Ecto neural progenitor cell (in vitro differentiated cells): Measurements from ENCODE around the gene GAP43.

ENCODE experiments used
- DNase-seq: peaks from one replicate; pipeline ENCODE4 v3.0.0-alpha.2; 2018; ENCODE audit warnings: low spot score

Gene GAP43

DNA sequence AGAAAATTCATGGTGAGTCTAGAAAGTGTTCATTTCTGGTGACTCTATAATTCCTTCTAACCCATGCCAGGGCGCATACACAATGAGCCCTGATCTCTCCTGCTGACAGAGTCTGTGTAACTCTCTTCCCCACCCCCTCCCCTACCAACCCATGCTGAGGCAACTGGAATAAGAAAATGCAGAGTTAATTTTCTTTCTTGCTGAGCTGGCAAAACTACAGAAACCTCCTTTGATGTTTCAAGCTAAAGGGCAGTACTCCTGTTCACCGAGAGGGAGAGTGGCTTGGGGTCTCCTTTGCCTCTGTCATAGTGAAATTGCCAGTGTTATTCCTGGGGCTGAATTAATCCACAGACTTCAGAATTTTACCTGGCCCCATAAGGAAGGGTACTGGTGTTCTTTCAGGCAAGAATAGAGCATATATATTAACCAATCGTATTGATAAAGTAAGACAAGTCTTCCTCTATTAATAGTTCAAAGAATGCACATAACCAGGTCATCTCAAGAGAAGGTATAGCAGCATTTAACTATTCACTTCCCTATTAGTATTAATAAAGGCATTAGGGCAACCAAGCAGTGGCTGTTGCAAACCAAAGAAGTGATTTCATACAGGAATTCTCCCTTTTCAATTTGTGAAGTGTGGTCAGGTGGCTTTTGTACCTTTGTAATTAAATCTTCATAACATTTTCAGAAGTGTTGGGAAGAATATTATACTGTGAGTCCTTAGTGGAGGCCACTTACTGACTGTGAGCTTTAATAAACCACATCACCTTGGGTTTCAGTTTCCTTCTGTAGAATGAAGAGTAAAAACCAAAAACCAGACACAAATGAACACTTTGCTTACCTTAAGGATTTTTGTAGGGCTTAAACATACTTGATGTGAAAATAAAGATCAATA lies 4.1 kb downstream of the GAP43 start:
- DNase-seq, result no peak

DNA sequence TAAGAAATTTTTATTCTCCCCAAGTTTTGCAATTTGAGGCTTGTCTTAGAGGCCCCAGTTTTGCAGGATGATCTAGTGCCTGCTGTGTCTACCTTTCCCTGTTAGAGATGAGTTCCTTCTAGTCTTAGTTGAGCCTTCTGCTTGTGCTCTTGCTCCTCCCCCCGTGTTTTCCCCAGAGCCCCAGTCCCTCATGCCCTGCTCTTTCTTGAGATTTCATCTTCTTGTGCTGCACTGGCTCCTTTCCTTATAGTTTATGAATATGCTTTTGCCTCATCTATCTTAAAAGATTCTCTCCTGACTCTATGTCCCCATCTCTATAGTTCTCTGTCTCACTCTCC lies 4.7 kb downstream of the GAP43 start:
- DNase-seq, result no peak

DNA sequence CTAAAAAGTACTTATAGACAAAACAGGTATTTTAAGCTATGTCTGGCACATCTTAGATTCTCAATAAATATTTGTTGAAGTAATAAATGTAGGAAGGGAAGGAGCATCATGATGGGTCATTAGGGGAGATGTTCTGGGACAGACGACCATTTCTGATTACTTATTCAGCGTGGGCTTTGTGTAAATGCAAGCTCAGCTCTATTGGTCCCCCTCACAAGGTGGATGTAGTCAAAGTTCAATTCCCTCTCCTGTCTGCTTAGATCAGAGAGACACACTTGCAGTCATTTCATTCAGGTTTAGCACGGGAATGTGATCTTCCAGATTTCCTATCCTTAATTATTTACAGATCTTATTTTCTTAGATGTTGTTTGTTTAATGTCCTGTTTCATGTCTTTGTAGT lies 7.5 kb downstream of the GAP43 start:
- DNase-seq, result no peak

DNA sequence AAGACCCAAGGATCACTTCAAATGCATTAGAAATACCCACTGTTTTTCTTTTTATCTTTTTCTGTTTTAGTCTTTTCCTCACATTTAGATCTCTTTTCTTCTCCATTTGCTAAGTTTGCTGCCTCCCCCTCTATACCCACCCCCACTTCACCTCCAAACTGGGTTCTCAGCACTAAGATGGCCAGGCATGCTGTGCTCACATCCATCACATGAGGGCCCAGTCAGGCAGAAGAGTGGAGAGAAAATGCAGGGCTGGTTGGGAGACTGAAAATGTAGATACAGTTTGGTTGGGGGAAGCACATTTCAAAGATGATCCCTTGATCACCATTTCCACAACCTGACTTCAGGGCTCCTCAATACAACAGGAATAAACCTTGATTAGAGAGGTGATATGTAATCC lies 8.7 kb downstream of the GAP43 start:
- no peak for DNase-seq

DNA sequence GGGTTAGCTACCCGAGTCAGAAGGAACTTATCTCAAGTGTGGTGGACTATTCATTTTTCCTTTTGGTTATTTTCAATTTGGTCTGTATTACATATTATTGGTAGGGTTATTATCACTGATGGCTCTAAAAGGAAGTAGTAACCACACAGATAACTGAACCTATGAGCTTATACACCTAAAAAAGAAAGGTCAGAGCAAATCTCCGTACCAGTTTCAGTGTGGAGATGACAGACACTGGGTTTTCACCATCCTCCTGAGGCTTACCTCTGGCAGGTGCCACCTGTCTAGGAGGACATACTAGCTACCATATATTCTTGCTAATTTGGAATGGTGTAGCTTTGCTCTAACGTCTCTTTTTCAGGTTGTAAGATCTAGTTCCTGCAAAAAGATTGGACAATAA lies 10.2 kb downstream of the GAP43 start:
- DNase-seq, result no peak

DNA sequence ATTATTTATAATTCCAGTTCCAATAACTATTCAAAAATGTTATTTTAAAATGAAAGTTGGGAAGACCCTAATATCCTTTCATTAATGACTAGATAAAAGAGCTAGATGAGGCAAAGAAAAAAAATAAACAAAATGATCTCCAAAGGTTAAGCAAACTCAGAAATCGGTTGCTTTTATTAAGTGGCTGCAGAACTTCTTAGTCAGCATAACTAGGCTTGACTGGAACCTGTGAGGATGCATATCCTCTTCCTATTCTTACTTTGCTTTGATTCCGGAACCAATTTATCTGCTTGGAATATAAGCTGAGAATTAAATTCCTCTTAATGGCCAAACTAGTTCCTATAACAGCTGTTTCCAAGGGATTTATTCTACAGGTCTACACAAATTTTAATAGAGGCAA lies 10.7 kb downstream of the GAP43 start:
- no peak for DNase-seq

DNA sequence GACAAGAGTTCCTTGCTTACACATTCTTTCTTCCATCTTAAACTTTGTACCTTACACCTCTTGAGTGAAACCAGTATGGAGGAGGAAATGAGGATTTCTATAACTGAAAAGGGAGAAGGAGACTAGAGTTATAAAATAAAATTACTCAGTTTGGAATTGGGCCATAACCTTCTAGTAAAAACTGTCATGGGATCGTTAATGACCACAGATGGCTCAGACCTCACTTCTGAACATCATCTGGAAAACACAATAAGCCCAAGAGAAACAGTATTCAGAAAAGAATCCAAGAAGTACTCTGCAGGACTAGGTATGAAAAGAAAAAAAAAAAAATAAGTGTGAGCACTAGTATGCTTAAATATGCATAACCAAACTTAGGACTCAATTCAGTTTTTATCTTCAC lies 12.1 kb downstream of the GAP43 start:
- DNase-seq, result no peak

DNA sequence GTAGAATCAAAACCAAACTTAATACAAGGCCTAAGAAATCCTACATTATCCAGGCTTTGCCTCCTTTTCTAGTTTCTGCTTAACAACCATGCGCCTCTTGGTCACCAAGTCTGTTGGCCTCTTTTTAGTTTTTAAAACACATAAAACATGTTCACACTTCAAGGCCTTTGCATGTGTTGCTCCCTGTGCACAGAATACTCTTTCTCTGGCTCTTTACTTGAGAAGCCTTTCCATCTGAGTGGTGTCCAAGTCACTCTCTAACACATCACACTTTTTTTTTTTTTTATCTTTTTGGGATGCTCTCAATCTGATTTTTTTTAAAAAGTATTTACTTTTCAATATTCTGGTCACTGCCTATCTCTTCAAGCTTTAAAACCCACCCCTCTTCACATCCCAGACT lies 14.9 kb downstream of the GAP43 start:
- no peak for DNase-seq

DNA sequence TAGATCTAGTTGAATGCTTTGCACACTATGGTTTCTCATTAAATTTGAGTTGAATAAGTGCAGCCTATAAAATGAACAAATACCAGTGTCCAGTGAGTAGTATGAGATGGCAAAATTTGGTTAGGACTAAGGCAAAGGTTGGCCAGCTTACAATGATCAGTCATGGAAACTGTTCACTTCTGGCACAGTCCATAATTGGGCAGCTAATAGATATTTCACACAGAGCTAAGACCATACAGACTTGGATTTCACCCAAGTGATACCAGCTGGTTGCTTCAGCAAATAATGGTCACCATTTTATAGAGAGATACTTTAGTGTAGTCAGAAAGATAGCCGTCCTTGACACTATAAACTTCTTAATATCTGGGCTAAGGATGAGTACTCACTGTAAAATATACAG lies 15.7 kb downstream of the GAP43 start:
- DNase-seq, result no peak

DNA sequence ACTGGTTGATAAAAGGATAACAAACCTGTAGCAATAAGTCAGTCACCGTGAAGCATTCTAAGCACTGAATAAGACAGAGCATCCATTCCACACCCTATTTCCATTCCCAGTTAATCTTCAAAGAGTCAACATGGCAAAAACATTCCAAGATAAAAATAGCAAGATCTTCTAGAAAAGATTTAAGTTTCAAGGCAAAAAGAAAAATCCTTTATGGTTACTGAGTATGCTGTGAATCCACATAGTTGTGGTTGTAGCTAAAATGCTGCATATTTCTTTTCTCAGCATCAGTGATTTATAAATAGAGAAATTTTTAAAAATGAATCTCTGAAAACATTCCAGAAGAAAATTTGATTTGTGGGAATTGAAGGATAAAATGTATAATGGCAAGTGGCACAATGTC lies 21.1 kb downstream of the GAP43 start:
- DNase-seq, result no peak

DNA sequence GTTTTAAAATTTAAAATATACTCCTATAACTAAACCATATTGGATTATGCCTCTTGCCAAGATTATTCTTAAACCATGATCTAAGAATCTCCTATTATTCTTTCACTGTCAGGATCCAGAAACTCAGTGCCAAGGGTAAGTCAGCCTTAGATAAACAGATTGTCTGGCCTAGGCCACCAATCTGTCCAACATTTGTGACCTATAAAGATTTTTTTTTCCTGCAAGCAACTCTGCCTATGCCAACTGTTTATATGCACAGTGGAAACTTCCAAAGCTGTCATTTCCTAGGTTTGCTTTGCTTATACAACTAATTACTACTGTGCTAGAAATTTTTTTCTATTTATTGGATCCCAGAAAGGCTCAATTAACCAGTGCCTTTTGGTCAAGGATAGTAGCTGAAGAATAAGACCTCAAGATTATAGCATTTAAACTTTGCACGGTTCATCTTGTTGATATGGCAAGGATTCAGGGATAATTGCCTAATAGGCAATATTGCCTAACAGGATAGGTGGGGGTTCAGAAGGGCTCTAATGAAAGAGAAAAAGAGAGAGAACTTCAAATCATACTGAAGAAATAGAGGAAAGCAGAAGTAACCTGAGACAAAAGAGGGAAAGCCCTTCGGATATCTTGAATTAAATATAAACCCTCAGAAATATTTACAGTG lies 22.8 kb downstream of the GAP43 start:
- no peak for DNase-seq

DNA sequence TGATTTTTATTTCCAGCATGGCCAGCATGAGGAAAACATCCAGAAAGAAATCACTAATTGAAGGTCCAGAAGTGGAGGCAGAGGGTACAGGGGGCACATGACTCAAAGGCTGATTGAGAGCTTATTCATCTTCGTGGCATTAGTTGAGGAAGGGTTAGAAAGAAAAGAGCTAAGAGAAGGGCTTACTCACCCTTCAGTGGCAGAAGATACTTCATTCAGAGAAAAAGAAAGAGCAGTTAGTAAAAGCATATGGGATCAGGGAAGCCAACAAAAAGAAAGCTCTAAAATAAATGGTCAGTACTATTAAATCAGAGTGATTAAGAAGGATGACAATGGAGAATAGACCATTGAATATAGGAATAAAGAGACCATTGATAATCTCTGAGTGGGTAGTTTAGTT lies 25.2 kb downstream of the GAP43 start:
- no peak for DNase-seq

DNA sequence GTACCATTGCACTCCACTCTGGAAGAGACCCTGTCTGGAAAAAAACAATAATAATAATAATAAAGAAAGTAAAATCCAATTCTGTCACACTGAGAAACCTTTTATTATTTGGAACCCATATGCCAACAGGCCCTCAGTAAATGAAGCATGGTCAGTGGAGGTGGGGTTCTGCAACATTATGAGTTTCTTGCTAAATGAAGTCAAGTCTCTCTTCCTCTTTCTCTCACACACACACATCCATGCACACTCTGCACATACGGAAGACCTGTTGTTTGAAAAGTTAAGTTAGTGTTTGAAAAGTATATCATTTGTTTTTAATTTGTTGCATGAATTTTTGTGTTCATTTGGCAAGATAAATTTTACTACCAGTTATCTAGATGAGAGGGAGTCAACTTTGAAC lies 27.8 kb downstream of the GAP43 start:
- DNase-seq, result no peak

DNA sequence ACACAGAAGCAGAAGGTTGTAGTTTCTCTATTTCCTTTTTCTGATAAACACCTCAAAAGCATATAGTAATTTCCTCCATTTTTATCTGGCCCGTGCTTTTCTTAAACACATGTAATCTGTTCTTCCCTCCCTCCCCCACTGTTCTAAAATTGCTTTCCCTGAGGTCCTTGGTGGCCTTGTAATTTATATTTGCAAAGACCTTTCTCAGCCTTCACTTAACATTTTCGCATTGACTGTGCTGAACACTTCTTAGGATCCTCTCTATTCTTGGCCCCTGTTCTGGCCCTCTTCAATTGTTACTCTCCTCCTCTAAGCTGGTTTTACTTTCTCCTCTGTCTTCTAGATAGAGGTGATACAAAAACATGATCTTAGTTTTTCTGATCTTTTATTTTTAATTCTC lies 28.3 kb downstream of the GAP43 start:
- no peak for DNase-seq

DNA sequence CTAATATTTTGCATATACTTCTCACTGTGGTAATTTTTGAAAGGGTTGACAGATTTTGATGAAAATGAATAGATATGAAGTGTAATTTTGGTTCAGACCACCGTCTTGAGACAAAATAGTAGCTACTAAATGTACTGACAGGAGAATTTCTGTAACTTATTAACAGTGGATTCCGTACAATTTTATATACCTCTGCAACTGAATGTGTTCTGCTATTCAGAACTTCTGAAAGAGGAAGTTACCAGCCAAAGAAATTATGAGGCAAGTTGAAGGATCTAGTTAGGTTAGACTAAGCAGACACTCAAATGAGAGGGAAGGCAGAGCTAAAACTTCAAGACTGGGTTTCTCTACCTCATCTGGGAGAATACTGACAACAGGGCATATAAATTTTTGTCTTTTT lies 29.4 kb downstream of the GAP43 start:
- DNase-seq, result no peak

DNA sequence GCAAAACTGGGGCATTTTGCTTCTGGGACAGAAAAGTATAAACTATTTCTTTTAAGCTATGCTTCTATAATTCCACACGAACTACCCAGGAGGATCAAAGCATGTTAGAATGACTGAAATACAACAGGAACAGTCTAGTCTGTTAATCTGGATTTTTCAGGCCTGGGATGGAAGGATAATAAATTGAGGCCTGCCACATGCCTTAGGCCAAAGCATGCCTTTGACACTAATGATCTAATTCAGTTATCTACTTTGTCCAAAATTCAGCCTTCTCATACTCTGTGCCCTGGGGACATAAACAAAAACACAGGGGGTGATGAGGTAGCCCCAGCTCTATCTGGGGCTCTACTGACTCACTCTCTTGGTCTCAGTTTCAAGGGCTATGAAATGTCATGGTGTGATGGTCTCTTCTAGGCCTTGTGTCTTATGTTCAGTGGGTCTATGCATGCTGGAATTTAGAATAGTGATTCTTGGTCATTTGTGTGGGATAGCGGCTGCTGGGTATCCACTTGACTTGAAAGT lies 32.5 kb downstream of the GAP43 start:
- DNase-seq, result no peak

DNA sequence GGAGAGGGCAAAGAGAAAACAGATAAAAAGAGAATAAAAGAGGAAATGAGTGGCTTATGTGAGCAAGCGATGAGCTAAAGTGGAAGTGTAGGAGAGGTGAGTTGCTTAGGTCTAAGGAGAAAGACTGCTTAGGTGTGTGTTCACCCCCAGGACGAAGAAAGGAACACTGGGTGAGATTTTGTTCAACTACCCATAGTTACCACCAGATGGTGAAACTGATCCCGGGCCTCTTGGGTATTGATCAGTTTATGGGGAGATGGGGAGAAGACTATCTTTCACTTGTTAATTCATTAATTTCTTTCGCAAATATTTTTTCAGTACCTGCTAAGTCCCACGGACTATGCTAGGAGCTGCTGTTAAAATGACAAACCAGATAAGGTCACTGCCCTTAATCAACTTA lies 33.9 kb downstream of the GAP43 start:
- DNase-seq, result no peak

DNA sequence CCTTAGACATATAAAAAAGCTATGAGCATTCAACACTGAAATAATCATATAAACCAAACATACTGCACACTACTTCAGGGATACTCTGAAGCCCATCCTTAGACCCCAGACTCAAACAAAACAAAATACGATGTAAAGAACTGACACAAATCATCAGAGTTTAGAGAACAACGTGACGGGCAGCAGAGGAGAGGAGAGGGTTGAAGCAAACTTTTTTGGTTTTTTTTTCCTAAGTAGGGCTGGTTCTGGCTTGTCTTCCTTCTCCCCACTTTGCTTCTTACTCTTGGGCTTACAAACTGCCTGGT lies 34.7 kb downstream of the GAP43 start:
- no peak for DNase-seq

DNA sequence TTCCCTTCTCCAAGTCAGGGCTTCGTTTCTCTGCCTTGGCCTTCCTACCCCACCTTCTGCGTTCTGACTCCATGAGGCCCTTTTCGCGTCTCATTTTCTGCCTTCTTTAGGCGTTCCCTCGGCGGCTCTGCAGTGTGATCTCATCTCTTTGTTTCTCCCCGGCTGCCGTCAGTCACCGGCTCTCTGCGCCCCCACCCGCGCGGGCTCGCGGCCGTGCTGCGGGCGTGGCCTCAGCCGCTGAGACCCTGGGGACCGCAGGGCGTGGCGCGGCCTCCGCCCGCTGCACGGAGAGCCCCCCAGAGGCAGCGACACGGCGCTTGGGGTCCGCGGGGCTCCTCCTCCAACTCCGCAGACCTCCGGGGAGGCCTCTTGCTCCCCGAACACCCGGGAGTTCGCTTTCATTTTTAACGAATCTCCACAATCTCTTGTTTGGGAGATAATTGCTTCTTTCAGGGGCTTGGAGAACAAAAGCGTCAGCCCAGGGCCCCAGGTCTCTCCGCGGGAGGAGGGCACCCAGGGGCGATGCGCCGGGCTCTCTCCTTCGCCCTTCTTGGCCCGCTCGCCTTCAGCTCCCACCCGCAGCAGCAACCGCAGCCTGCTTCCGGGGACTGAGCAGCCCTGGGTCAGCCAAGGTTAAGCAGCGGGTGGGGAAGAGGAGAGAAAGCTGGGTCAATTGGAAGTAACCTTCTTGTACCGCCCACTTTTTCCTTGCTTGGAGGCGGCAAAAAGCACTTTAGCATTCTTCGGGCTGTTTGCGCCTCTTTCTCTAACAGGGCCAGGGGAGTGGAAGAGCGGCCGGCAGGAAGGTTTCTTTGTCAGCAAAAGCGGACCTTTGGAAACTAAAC lies 35.2 kb downstream of the GAP43 start:
- DNase-seq, result peak; percentile 85

DNA sequence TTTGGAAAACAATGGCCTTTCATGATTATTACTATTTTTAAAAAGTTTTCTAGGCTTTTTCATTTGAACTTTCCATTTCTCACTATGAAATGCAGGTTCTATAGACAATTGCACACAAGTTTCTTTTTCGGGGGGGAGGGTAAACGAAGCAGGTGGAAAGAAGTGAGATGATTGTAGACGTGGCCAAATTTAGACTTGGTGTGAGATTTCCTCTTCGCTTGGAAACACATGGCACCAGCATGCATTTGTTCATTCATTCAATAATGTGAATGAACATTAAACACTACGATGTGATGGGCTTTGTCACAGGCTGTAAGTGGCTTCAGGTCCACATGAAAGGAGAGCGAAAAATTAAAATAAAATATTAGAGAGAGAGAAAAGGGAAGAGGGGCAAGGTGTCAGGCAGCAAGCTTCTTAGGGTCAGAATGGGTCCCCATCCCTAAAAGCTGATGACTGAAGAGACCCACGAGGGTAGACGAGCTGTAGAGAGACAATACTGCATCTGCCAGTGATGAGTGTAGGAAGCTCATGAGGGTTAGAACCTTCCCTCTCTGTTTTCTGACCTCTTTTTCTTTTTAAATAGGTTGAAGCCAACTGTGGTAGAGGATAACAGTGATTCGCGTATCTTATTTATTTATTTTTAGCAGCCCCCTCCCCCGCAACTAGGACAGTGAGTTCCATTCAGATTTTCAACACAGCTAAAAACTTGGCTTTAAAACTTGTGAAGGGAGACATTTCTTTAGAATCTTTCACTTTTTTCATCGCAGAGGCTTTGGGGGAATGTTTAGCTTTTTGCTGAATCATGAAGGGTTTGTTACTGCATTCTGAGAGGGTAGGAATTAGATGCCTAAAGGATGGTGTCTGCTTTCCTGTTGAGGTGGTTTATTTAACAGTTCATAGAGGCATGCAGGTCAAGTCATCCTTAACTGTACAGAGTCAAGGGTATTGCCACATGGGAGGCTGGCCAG lies 36.2 kb downstream of the GAP43 start:
- DNase-seq, result no peak

DNA sequence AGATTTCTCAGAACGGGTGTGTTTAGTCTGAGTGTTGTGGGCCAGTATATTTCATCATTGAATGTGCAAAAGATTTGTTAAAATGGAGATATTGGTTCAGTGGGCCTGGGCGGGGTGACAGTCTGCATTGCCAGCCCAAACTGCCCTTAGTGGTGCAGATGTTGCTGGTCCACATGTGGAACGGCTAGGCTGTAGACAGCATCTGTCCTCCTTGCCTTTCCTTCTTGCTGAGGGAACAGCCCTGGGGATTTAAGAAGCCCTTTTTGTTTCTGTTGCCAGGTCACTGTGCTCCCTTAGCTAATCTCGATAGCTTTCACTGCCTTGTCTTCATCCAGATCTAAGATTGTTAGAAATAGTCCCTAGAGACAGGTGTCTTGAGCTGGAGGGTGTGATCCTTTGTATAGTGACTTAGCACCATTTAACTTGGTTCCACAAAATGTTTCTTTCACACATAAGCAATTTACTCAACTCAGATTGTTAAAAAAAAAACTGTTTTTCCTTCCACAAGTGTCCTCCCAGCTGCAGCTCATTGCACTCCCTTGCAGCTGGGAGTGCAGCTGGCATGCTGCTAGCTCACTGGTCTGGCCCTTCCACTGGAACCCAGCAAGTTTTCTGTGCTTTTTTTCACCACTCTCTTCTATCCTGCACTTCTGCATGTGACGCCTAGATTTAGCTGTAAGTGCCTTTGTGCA lies 37.5 kb downstream of the GAP43 start:
- DNase-seq, result peak; percentile 45
